Adrenal gland (tissue), 5 donors: ENCODE data around the gene BCL2.

Source experiments
- POLR2A ChIP-seq, 2 donors: fragments of 450-650 bp; IDR thresholded peaks; one replicate each; pipeline ENCODE4 v1.6.1; 2017; ENCODE audit warnings: antibody characterized with exemption in 2 of 2, mild to moderate bottlenecking in 2 of 2, moderate library complexity in 1 of 2
- TF ChIP-seq, protein P1 (sequence below), 6 experiments: fragments of 450-650 bp in 4 of 6; fragments of 200-600 bp in 2 of 6; sonication (generic) in 1 of 6; IDR thresholded peaks; 1 replicate in 5 of 6; 2 replicates in 1 of 6; pipeline versions ENCODE4 v1.5.1 to v1.8.0; 2016 to 2021; ENCODE audit warnings: antibody characterized with exemption in 6 of 6, mild to moderate bottlenecking in 2 of 6, moderate library complexity in 1 of 6
- donor health status: DM: no; HTN: no; CAD: no.

DNA sequence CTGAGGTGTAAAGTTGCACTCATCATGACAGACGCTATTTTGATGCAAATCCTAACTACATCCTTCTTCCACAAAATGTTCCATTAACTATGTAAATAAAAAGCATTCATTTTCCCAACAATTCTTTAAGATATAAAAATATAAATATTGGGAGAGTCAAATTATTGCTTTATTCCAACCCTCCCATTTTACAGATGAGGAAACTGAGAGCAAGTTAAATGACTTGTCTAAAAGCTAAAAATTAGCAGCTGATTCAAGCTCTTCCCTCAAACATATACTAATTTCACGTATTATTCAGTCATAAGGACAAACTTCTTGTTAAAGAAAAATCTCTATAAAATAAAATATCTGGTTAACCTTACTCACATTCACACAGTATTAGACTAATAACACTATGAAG is 30.7 kb upstream of the BCL2 start:
- no peak for TF ChIP-seq POLR2A (IDR thresholded peaks at IDR 0.05)
- TF ChIP-seq, protein P1, sequence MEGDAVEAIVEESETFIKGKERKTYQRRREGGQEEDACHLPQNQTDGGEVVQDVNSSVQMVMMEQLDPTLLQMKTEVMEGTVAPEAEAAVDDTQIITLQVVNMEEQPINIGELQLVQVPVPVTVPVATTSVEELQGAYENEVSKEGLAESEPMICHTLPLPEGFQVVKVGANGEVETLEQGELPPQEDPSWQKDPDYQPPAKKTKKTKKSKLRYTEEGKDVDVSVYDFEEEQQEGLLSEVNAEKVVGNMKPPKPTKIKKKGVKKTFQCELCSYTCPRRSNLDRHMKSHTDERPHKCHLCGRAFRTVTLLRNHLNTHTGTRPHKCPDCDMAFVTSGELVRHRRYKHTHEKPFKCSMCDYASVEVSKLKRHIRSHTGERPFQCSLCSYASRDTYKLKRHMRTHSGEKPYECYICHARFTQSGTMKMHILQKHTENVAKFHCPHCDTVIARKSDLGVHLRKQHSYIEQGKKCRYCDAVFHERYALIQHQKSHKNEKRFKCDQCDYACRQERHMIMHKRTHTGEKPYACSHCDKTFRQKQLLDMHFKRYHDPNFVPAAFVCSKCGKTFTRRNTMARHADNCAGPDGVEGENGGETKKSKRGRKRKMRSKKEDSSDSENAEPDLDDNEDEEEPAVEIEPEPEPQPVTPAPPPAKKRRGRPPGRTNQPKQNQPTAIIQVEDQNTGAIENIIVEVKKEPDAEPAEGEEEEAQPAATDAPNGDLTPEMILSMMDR (IDR thresholded peaks at IDR 0.05): no peak
